C4-2B (cell line): ENCODE data around the gene ANKRD62.

Experiments
- H3K27ac ChIP-seq: fragments of 450-650 bp; 2 replicates; pipeline ENCODE4 v1.5.1; 2017
- ZFX ChIP-seq: fragments of 450-650 bp; IDR thresholded peaks from 2 replicates; pipeline ENCODE4 v1.6.1; 2017
- TF ChIP-seq, protein P1 (sequence below): fragments of 450-650 bp; conservative IDR thresholded peaks from 2 replicates; pipeline ENCODE4 v1.5.1; 2017; ENCODE audit warnings: mild to moderate bottlenecking

ANKRD62 gene

GRCh38 chr18:12093520-12094257, at the start of gene ANKRD62:
ANKRD62 (plus strand) TSS chr18:12093843; CDS start chr18:12094018, 175 bp downstream.
- no peak within 1 kb of the TSS for H3K27ac ChIP-seq
- TF ChIP-seq ZFX, result no peak
- TF ChIP-seq, protein P1, sequence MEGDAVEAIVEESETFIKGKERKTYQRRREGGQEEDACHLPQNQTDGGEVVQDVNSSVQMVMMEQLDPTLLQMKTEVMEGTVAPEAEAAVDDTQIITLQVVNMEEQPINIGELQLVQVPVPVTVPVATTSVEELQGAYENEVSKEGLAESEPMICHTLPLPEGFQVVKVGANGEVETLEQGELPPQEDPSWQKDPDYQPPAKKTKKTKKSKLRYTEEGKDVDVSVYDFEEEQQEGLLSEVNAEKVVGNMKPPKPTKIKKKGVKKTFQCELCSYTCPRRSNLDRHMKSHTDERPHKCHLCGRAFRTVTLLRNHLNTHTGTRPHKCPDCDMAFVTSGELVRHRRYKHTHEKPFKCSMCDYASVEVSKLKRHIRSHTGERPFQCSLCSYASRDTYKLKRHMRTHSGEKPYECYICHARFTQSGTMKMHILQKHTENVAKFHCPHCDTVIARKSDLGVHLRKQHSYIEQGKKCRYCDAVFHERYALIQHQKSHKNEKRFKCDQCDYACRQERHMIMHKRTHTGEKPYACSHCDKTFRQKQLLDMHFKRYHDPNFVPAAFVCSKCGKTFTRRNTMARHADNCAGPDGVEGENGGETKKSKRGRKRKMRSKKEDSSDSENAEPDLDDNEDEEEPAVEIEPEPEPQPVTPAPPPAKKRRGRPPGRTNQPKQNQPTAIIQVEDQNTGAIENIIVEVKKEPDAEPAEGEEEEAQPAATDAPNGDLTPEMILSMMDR, result no peak

DNA sequence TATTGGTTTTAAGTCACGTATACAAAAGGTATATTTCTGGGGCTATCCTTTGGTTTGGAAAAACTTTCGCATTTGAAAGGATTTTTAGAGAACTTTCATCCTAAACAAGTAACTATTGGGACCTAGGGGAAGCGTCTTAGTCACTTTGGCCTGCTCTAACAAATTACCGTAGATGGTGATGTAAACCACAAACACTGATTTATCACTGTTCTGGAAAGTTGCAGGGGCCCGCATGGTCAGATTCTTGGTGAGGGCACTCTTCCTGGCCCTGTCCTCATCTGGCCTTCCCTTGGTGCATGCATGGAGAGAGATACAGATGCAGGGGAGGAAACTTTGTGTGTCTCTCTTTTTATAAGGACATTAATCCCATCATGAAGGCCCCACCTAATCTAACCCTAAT, 49.1 kb upstream of the ANKRD62 start:
- no peak overlapping the region for H3K27ac ChIP-seq
- TF ChIP-seq, protein P1, result no peak
- no peak for TF ChIP-seq ZFX

GRCh38 chr18:12046046-12046750, 47.4 kb upstream of the ANKRD62 start:
- TF ChIP-seq, protein P1, result no peak
- TF ChIP-seq ZFX, result no peak
- no peak overlapping the region for H3K27ac ChIP-seq

DNA sequence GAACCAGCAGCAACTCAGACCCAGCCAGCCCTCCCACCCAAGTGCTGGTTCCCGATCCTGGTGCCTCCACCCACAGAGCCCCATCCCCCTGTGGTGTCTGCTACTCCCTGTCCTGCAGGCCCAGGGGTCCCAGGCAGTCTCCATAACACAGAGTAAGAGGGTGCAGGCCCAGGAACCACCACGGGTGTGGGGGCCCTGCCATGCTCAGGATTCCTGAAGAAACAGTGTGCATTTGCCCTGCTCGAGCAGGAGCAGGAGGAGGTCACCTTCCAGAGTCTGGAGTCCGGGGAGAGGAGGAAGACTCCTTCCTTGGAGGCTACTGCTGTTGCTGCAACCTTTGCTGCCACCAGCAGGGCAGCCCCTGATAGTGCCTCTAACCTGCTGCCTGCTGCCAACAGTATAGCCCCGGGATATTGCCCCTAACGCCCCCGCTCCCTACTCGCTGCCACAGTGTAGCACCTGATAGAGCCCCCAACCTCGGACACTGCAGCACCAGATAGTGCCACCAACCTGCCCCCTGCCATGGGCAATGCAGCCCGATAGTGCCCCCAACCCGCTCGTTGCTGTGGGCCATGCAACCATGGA, 46.8 kb upstream of the ANKRD62 start:
- TF ChIP-seq, protein P1, result no peak; the same call in 1 of the 2 replicates
- no peak for TF ChIP-seq ZFX
- no peak overlapping the region for H3K27ac ChIP-seq

DNA sequence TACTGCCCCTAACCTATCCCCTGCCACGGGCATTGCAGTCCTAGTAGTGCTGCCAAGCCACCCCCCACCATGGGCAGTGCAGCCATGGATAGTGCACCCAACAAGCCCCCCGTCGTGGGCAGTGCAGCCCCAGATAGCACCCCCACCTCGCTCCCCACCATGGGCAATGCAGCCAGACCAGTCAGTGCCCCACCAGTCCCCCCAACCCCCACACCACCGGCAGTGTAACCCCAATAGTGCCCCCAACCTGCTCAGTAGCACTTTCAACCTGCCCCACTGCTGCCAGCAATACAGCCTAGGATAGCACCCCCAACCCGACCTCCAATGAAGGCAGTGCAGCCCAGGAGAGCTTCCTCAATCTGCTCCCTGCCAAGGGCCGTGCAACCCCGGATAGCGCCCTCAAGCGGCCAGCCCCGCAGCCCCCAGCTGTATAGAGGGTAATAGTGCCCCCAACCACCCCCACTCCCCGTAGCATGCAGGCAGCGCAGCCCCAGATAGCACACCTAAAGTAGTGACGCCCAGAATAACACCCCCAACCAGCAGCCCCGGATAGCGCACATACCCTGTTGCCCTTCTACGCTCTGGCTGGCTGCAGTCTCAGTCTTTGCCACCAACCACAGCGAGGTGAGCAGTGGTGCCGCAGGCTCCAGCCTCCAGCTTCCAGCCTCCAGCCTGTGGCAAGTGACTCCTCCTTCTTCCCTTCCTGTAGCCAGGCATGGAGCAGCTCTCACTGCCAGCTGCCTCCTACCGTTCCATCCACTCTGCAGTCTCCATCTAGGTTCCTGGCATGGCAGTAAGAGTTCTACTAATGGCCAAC, 45.4 kb upstream of the ANKRD62 start:
- H3K27ac ChIP-seq, result no peak overlapping the region
- TF ChIP-seq, protein P1, result no peak
- no peak for TF ChIP-seq ZFX

GRCh38 chr18:12048827-12049175, 44.8 kb upstream of the ANKRD62 start:
- no peak for TF ChIP-seq ZFX
- TF ChIP-seq, protein P1, result no peak
- no peak overlapping the region for H3K27ac ChIP-seq
